Measurements from ENCODE around the gene EXOSC7. TPM values are rescaled to one million over a fixed set of nuclear protein-coding genes. Genes with fewer than 3 reads are reported as not detected.
"Not testable (repeated sequence)": the region's sequence is repeated elsewhere in the genome, so short reads cannot be mapped to it uniquely, and the experiment has no call there.

The EXOSC7 gene
- total RNA-seq (2014; rRNA removed; shearing (Covaris generic)) = 43.4 and 45.1 TPM in 2 replicates

GRCh38 chr3:44976002-44976815, at the start of gene EXOSC7, which contains the start of gene ZDHHC3:
Gene EXOSC7 (plus strand): TSS chr3:44976244. CDS start chr3:44976278, 34 bp downstream.
Gene ZDHHC3 (minus strand): TSS chr3:44976174. CDS start chr3:44959436, 16,738 bp downstream.
- DNase-seq (ENCODE audit: low read depth) = peak; percentile 75

GRCh38 chr3:44926921-44927320, 49.1 kb upstream of the EXOSC7 start:
- no peak for DNase-seq (ENCODE audit: low read depth)

- DNase-seq (ENCODE audit: low read depth) = no peak
These were observed 48.7 kb upstream of the EXOSC7 start for GRCh38 chr3:44927371-44927770.

DNA sequence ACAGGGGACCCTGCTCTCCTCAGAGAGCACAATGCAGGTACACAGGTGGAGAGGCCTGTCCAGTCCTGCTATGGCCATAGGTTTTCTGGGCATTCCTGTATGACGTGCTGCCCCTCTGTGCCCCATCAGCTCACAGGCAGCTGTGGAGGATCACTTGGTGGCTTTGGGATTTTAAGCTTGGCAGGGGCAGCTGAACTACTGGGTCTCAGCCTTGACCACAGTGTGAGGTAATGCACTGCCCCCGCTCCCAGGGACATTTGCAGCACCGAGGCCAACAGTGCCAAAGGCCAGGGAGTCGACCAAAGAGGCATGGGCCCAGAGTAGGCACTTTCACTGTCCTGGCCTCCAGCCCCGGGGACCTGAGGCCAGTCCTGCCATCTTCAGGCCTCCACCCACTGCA, 46.3 kb upstream of the EXOSC7 start:
- DNase-seq (ENCODE audit: low read depth) = no peak

- DNase-seq (ENCODE audit: low read depth) = no peak
These were observed 45.1 kb upstream of the EXOSC7 start for GRCh38 chr3:44930911-44931310.

- no peak for DNase-seq (ENCODE audit: low read depth)
These were observed 44.3 kb upstream of the EXOSC7 start for GRCh38 chr3:44931791-44932190.

GRCh38 chr3:44932271-44932670, 43.8 kb upstream of the EXOSC7 start:
- DNase-seq (ENCODE audit: low read depth) = no peak

- DNase-seq (ENCODE audit: low read depth) = no peak
These were observed 42.8 kb upstream of the EXOSC7 start for GRCh38 chr3:44932986-44933944.

- DNase-seq (ENCODE audit: low read depth) = no peak
These were observed 36.4 kb upstream of the EXOSC7 start for GRCh38 chr3:44939581-44940036.

GRCh38 chr3:44942202-44942921, 33.7 kb upstream of the EXOSC7 start:
- peak; percentile 42 for DNase-seq (ENCODE audit: low read depth)

GRCh38 chr3:44948239-44948638, 27.8 kb upstream of the EXOSC7 start:
- no peak for DNase-seq (ENCODE audit: low read depth)

DNA sequence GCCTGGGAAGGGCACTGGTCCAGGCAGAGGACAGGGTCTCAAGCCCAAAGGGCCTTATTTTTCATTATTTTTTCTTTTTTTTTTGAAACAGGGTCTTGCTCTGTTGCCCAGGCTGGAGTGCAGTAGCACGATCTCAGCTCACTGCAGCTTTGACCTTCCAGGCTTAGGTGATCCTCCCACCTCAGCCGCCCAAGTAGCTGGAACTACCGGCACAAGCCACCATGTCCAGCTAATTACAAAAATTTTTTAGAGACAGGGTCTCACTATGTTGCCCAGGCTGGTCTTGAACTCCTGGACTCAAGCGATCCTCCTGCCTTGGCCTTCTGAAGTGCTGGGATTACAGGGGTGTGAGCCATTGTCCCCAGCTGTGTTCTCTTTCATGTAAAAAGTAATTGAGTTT, 26.3 kb upstream of the EXOSC7 start:
- DNase-seq (ENCODE audit: low read depth) = not testable (repeated sequence)

DNA sequence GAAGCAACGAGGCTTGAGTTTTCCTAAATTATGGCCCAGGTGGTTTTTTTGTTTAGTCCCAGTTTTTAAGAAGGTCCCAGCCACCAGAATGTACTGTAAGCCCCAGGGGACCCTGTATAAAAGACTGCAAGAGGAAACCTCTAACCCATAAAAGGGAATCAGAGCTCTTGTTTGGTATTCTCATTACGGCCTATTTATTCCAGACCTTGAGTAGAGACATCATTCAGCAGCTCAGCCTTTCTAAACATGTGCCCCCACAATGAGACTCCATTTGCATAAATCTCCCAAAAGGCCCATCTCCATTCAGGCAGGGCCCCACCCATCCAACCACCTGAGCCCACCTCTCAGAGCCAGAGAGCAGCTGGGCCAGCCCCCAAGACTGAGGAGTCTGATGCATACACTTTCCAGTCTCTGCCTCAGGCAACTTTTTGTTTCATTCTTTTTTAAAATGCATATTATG, 25.7 kb upstream of the EXOSC7 start:
- no peak for DNase-seq (ENCODE audit: low read depth)

DNA sequence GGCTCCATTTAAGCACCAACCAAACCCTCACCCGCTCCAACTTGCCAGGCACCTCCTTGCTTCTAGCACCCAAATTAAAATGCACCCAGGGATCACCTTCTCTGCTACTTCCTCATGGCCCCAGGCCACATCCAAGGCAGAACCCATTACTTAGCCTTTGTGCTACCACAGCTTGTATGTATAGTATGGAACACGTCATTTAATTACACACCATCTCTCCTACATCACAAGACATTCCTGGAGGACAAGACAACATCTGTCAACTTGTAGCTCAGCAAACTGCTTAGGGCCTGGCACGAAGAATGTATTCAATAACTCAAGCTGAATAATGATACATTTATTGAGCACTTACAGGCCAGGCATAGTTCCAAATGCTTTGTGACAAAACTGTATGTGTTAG, 23.4 kb upstream of the EXOSC7 start:
- DNase-seq (ENCODE audit: low read depth) = no peak

GRCh38 chr3:44954304-44954703, 21.7 kb upstream of the EXOSC7 start:
- DNase-seq (ENCODE audit: low read depth) = no peak

DNA sequence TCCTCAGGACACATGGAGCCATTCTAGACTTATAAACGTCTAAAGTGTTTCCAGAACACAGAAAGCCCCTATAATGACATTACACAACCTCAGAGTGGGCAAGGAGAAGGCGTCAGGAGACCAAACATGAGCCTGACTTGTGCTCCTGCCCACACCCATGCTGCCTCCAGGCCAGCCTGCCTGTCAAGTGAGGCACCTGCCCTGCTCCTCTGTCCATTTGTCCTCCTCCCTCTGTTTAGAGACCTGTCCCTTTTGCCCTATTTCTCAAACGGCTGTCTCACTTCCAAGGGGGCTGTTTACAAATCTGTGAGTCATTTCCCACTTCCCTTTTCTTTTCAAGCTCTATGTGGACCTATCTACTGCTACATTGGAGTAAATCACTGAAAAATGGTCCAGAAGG, 21.1 kb upstream of the EXOSC7 start:
- peak; percentile 57 for DNase-seq (ENCODE audit: low read depth)

DNA sequence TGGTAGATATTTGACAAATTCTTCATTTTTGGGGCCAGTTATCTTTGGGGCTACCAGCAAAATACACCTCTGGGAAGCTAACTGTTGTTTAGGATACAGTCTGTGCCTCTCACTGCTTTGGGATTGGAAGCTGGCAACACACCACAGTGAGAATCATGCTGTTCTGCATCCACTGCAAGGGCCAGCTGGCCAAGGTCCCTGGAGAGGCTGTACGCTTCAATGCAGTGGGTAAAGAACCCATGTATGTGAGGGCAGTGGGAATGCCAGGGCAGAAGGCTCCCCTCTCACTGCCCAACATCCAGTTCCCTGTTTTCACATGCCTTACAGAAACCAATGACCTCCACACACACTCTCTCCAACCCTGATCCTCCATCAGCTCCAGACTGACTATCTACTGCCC, 20.1 kb upstream of the EXOSC7 start:
- DNase-seq (ENCODE audit: low read depth) = no peak

- no peak for DNase-seq (ENCODE audit: low read depth)
These were observed 18.1 kb upstream of the EXOSC7 start for GRCh38 chr3:44957986-44958385.

DNA sequence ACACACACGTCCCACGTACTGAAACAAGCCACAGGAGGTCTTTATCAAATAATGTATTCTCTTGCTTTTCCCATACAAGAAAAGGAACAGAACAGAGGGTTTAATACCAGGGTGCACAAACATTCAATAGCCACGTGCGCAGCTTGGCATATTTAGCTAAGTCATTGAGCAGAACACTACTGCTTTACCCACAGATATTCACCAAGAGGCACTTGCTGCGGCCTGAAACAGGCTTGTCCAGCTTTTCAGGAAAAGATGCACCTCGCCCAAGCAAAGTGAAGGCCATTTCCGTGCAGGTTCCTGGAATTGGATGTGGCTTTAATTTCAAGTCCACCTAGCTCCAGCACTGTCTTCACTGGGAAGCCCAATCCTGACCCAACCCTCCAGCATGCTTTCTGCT, 17.7 kb upstream of the EXOSC7 start:
- no peak for DNase-seq (ENCODE audit: low read depth)

DNA sequence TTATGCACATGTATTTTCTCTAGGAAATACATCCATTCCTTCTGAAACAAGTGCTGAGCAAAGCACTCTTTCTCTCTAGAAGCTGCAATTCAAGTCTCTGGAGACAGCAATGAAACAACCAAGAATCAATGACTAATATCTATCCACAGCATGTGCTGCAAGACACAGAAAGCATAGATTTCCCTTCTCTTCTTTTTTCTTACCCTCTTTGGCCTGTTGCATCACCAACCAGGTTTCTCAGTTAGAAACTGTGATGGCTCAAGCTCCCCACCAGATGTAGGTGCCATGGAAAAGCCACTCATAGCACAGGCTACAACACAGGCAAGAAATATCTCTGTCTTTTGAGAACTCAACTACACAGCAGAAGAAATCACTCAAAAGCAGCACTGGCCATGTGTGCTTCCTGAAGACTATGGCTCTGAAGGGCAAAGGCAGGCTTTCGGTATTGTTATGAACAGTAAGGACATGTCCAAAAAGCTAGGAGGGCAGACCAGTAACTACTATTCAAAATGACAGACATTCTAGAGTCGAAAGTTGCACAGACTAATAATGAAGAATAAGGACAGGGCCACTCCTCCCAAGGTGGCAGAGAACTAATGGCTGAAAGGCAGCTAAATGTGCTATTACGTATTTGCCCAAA, 15.5 kb upstream of the EXOSC7 start:
- DNase-seq (ENCODE audit: low read depth) = no peak

- DNase-seq (ENCODE audit: low read depth) = no peak
These were observed 14.2 kb upstream of the EXOSC7 start for GRCh38 chr3:44961888-44962287.
